H1 (cell line): ENCODE data around the gene KLHL14. TPM values are rescaled to one million over a fixed set of nuclear protein-coding genes. Genes with fewer than 3 reads are reported as not detected.

Source experiments
- CTCF ChIA-PET: fragments of 300-600 bp; sonication (Branson Sonifier 250); formaldehyde crosslinking; loops from one replicate; lab custom pipeline; 2021; ENCODE audit not compliant: partially characterized antibody; lab: Charles Lee
- POLR2A ChIA-PET: fragments of 300-600 bp; sonication (Branson Sonifier 250); formaldehyde crosslinking; loops from one replicate; lab custom pipeline; 2021; ENCODE audit warnings: inconsistent platforms; ENCODE audit not compliant: partially characterized antibody; lab: Charles Lee
- DNase-seq, 2 experiments: peaks; one replicate each; pipeline versions ENCODE4 v3.0.0 to v3.0.0-alpha.2; 2010 to 2022; ENCODE audit warnings: low spot score in 2 of 2, low read depth in 1 of 2, mixed read lengths in 1 of 2
- FAIRE-seq: peaks from 2 replicates; lab custom pipeline; 2011; peaks lifted over from hg19 to GRCh38; lab: Jason Lieb, UNC
- H2AFZ ChIP-seq: 2 replicates; pipeline ENCODE4 v1.8.1; 2012; ENCODE audit warnings: low read length, inconsistent platforms
- H2AK5ac ChIP-seq: 2 replicates; pipeline ENCODE4 v1.6.1; 2013; ENCODE audit warnings: low read depth, low read length
- H2BK120ac ChIP-seq: replicated peaks from 2 replicates; pipeline ENCODE3; 2013; ENCODE audit warnings: low read depth, low read length, inconsistent platforms
- H2BK12ac ChIP-seq: 2 replicates; pipeline ENCODE4 v1.6.1; 2013; ENCODE audit warnings: low read depth, low read length
- H2BK15ac ChIP-seq: 2 replicates; pipeline ENCODE4 v1.6.1; 2013; ENCODE audit warnings: low read length
- H2BK20ac ChIP-seq: 2 replicates; pipeline ENCODE4 v1.6.1; 2013; ENCODE audit warnings: low read length
- H2BK5ac ChIP-seq: 2 replicates; pipeline ENCODE4 v1.6.1; 2013; ENCODE audit warnings: low read depth, low read length
- H3K14ac ChIP-seq: 2 replicates; pipeline ENCODE4 v1.6.1; 2013; ENCODE audit warnings: inconsistent platforms; ENCODE audit not compliant: insufficient read length
- H3K18ac ChIP-seq: 2 replicates; pipeline ENCODE4 v1.6.1; 2013; ENCODE audit warnings: low read length; ENCODE audit errors: extremely low read depth
- H3K23ac ChIP-seq: 2 replicates; pipeline ENCODE4 v1.6.1; 2013; ENCODE audit warnings: inconsistent platforms; ENCODE audit not compliant: insufficient read length
- H3K23me2 ChIP-seq: 2 replicates; pipeline ENCODE4 v1.6.1; 2013; ENCODE audit warnings: low read depth, low read length
- H3K27ac ChIP-seq: 2 replicates; pipeline ENCODE4 v1.6.1; 2011; ENCODE audit warnings: low read depth, low read length, inconsistent platforms
- H3K27me3 ChIP-seq, 4 experiments: replicated peaks in 1 of 4; 1 replicate in 1 of 4; 2 replicates in 3 of 4; pipeline versions ENCODE4 v1.6.1 to v1.8.1; 2011 to 2013; ENCODE audit warnings: low read length in 3 of 4, mild to moderate bottlenecking in 3 of 4, inconsistent platforms in 2 of 4, mixed read lengths in 2 of 4, moderate library complexity in 1 of 4; ENCODE audit not compliant: control insufficient read depth in 3 of 4, insufficient read depth in 3 of 4; ENCODE audit errors: extremely low read depth in 1 of 4
- H3K36me3 ChIP-seq, 4 experiments: 2 replicates each; pipeline versions ENCODE4 v1.6.1 to v1.8.1; 2011 to 2013; ENCODE audit warnings: mild to moderate bottlenecking in 4 of 4, low read length in 3 of 4, moderate library complexity in 2 of 4, control low read depth in 1 of 4, inconsistent platforms in 1 of 4; ENCODE audit not compliant: insufficient read depth in 4 of 4, control insufficient read depth in 2 of 4
- H3K4ac ChIP-seq: replicated peaks from 2 replicates; pipeline ENCODE3; 2013; ENCODE audit warnings: low read length, low read depth, mixed read lengths, inconsistent platforms; ENCODE audit not compliant: insufficient read length
- H3K4me1 ChIP-seq, 4 experiments: replicated peaks in 1 of 4; 1 replicate in 1 of 4; 2 replicates in 3 of 4; pipeline versions ENCODE4 v1.6.1 to v1.8.1; 2011 to 2013; ENCODE audit warnings: low read length in 3 of 4, inconsistent platforms in 2 of 4, mixed read lengths in 1 of 4; ENCODE audit not compliant: insufficient read depth in 4 of 4, control insufficient read depth in 3 of 4
- H3K4me2 ChIP-seq, 2 experiments: 2 replicates each; pipeline versions ENCODE4 v1.6.1 to v1.8.1; 2011 to 2013; ENCODE audit warnings: low read depth in 2 of 2, low read length in 2 of 2, control low read depth in 1 of 2, inconsistent platforms in 1 of 2, mild to moderate bottlenecking in 1 of 2; ENCODE audit not compliant: insufficient read depth in 1 of 2
- H3K4me3 ChIP-seq, 4 experiments: fragments of 200-600, 300-600 bp in 1 of 4; sonication (generic), shearing (Covaris generic), sonication (Bioruptor Twin) in 1 of 4; 2 replicates each; pipeline versions ENCODE4 v1.5.1 to v1.8.1; 2011 to 2016; ENCODE audit warnings: low read length in 4 of 4, low read depth in 3 of 4, control low read depth in 2 of 4, inconsistent platforms in 2 of 4, mild to moderate bottlenecking in 2 of 4, mixed read lengths in 1 of 4, moderate library complexity in 1 of 4; ENCODE audit not compliant: insufficient read depth in 2 of 4; ENCODE audit errors: extremely low read depth in 1 of 4
- H3K56ac ChIP-seq: replicated peaks from 2 replicates; pipeline ENCODE3; 2013; ENCODE audit warnings: low read depth, mild to moderate bottlenecking, mixed read lengths, low read length, inconsistent platforms; ENCODE audit not compliant: insufficient read length
- H3K79me1 ChIP-seq: 2 replicates; pipeline ENCODE4 v1.6.1; 2013; ENCODE audit warnings: low read depth, low read length, control low read depth
- H3K79me2 ChIP-seq, 2 experiments: 2 replicates each; pipeline versions ENCODE4 v1.6.1 to v1.8.1; 2012 to 2013; ENCODE audit warnings: low read length in 2 of 2, mild to moderate bottlenecking in 2 of 2, inconsistent platforms in 1 of 2; ENCODE audit not compliant: insufficient read depth in 2 of 2, control insufficient read depth in 1 of 2
- H3K9ac ChIP-seq, 4 experiments: replicated peaks in 1 of 4; 1 replicate in 1 of 4; 2 replicates in 3 of 4; pipeline versions ENCODE4 v1.6.1 to v1.8.1; 2011 to 2013; ENCODE audit warnings: low read depth in 3 of 4, low read length in 3 of 4, control low read depth in 2 of 4, mild to moderate bottlenecking in 2 of 4, moderate library complexity in 2 of 4, inconsistent platforms in 1 of 4; ENCODE audit errors: extremely low read depth in 1 of 4
- H3K9me3 ChIP-seq, 2 experiments: 2 replicates each; pipeline versions ENCODE4 v1.6.1 to v1.8.1; 2012 to 2013; ENCODE audit warnings: mild to moderate bottlenecking in 2 of 2, moderate library complexity in 2 of 2, control low read depth in 1 of 2, inconsistent platforms in 1 of 2, low read depth in 1 of 2, low read length in 1 of 2, mixed read lengths in 1 of 2; ENCODE audit not compliant: insufficient read depth in 2 of 2
- H4K20me1 ChIP-seq, 2 experiments: replicated peaks in 1 of 2; 2 replicates each; pipeline versions ENCODE3 to v1.8.1; 2011 to 2013; ENCODE audit warnings: inconsistent platforms in 2 of 2, low read length in 2 of 2, mild to moderate bottlenecking in 1 of 2; ENCODE audit not compliant: insufficient read depth in 2 of 2, control insufficient read depth in 1 of 2
- H4K5ac ChIP-seq: 2 replicates; pipeline ENCODE4 v1.6.1; 2013; ENCODE audit warnings: low read length, low read depth, mixed read lengths, inconsistent platforms; ENCODE audit not compliant: insufficient read length
- H4K8ac ChIP-seq: 2 replicates; pipeline ENCODE4 v1.8.0; 2013; ENCODE audit warnings: mild to moderate bottlenecking, moderate library complexity, low read length, inconsistent platforms; ENCODE audit not compliant: insufficient read depth; ENCODE audit errors: extremely low read depth
- H4K91ac ChIP-seq: replicated peaks from 2 replicates; pipeline ENCODE3; 2013; ENCODE audit warnings: low read length, mixed read lengths, inconsistent platforms; ENCODE audit not compliant: insufficient read length
- CTBP2 ChIP-seq: IDR thresholded peaks from 2 replicates; pipeline ENCODE4 v1.7.0; 2011; ENCODE audit warnings: borderline replicate concordance, mild to moderate bottlenecking, moderate library complexity, mixed read lengths, low read length; ENCODE audit not compliant: insufficient read depth, insufficient read length
- GTF2F1 ChIP-seq: IDR thresholded peaks from 2 replicates; pipeline ENCODE4 v1.6.1; 2012; ENCODE audit warnings: low read depth, low read length, improper control_type of control experiment, borderline replicate concordance
- WGBS, 2 experiments: shearing (Covaris generic) in 1 of 2; methylation state at CpG; one replicate each; pipeline versions ENCODE4 v1.1.6 to v1.1.7; 2013 to 2015; ENCODE audit warnings: low lambda C conversion rate in 2 of 2, mixed read lengths in 2 of 2, inconsistent platforms in 1 of 2, low coverage in 1 of 2, missing lambda C conversion rate in 1 of 2; ENCODE audit not compliant: insufficient replicate concordance in 2 of 2, insufficient coverage in 1 of 2, insufficient read length in 1 of 2; ENCODE audit errors: extremely low coverage in 1 of 2, missing lambda C conversion rate in 1 of 2; 5-methylcytosine and 5-hydroxymethylcytosine counted together
- polyA plus RNA-seq, 7 experiments: library from polyadenylated mRNA; depleted of rRNA in 3 of 7; stranded (reverse) in 5 of 7; unstranded in 2 of 7; fragments of >200 nt in 5 of 7; fragments of 200-250 nt in 2 of 7; gene quantifications; 1 replicate in 5 of 7; 2 replicates in 1 of 7; 4 replicates in 1 of 7; pipeline versions ENCODE4 v1.2.1 to v1.2.3, GENCODE V29; 2011 to 2013; ENCODE audit warnings: missing spikeins in 2 of 7, mixed read lengths in 2 of 7
- total RNA-seq: library from RNA; stranded (reverse); fragmentation: NEBNext Ultra II Directional; extraction: Animal tissue kit (Norgen Biotek cat#: 25700); gene quantifications from 2 replicates; pipeline ENCODE4 v1.2.1, GENCODE V29; 2021

KLHL14 gene
- total and polyA plus RNA-seq, 2 of the 8 experiments (the other 6 are each of a cell fraction or from before 2014, with no cell fraction given), result 1.1 to 1.2 TPM

DNA sequence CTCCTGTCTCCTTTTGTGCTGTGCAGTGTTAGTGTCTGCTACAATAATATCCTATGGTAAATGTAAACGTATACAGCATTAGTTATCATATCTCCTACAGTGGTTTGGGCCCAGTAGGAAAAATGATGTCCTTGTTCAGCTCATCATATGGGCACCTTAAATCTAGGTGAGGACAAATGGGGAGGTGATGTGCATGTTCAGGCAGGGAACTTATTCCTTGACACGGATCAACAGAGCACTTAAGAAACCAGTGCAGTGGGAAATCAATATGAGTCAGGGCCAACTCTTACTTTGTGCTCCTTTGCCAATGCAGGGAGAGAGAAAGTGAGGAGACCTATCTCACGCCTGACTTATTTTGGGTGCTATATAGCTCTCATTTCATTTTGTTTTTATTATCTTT, 76.4 kb downstream of the KLHL14 start:
- Histone ChIP-seq H4K20me1 (peaks cover 0 to 2% of the 10 kb centered on the region in 2 experiments), H3K79me1 (no peaks in the 10 kb centered on the region), H3K56ac (no peak overlapping the region), H3K4me2 (no peak overlapping the region), H3K23ac (no peak overlapping the region), H3K18ac (no peak overlapping the region)
- WGBS, 2 experiments, result 81% methylated on average over 3 of the region's 3 CpGs; no CpG with 5 or more reads in 1 of the 2 experiments
- TF ChIP-seq GTF2F1, result no peak
- no peak for TF ChIP-seq CTBP2
- TF ChIP-seq, all 59 proteins: peak for 0
- CTCF ChIA-PET, result interaction anchor here (0.9 to 2.2 kb wide), 6 partner anchors 18 to 278 kb away, joined by 3 to 9 read pairs (median 4); no protein-coding TSS in a partner anchor
- Histone ChIP-seq H3K27ac (no peak overlapping the region), H2BK12ac (no peak overlapping the region), H3K79me2 (no peaks in the 10 kb centered on the region), H3K4ac (no peak overlapping the region), H3K36me3 (no peaks in the 10 kb centered on the region), H3K4me1 (peaks cover 0 to 5% (median 2%) of the 10 kb centered on the region in 4 experiments; a peak in 1 of 7 replicates), H4K8ac (no peak overlapping the region), H3K9me3 (no peaks in the 10 kb centered on the region), H3K27me3 (no peaks in the 10 kb centered on the region), H2AFZ (no peak overlapping the region), H4K5ac (no peak overlapping the region), H2BK120ac (no peak overlapping the region), H2AK5ac (no peak overlapping the region), H2BK15ac (no peak overlapping the region), H3K9ac (no peak overlapping the region), H3K14ac (no peak overlapping the region), H4K91ac (no peak overlapping the region), H3K4me3 (no peak overlapping the region), H3K23me2 (no peaks in the 10 kb centered on the region), H2BK20ac (no peak overlapping the region), H2BK5ac (no peak overlapping the region)
- DNase-seq (no peak), FAIRE-seq (no peak)
- POLR2A ChIA-PET, result no interaction called here
